Nephron progenitor cell (in vitro differentiated cells): Measurements from ENCODE around the gene C13orf42.
A peak's percentile ranks its signal among the peaks of the same experiment; 100 is the strongest.
"Not testable (repeated sequence)": the region's sequence is repeated elsewhere in the genome, so short reads cannot be mapped to it uniquely, and the experiment has no call there.

ENCODE experiments used
- DNase-seq: peaks from one replicate; pipeline ENCODE4 v3.0.0; 2021
- H3K27ac Mint-ChIP-seq: 2 replicates; pipeline ENCODE4 v1.8.0; 2021; ENCODE audit warnings: mild to moderate bottlenecking, moderate library complexity, mixed read lengths
- H3K27me3 Mint-ChIP-seq: 2 replicates; pipeline ENCODE4 v1.8.0; 2021; ENCODE audit warnings: mild to moderate bottlenecking, low read depth, mixed read lengths; ENCODE audit not compliant: poor library complexity
- H3K36me3 Mint-ChIP-seq: 2 replicates; pipeline ENCODE4 v1.8.0; 2021; ENCODE audit warnings: low read depth, mixed read lengths
- H3K4me1 Mint-ChIP-seq: 2 replicates; pipeline ENCODE4 v1.8.0; 2021; ENCODE audit warnings: mixed read lengths
- H3K4me3 Mint-ChIP-seq: 2 replicates; pipeline ENCODE4 v1.8.0; 2021; ENCODE audit warnings: mild to moderate bottlenecking, moderate library complexity, mixed read lengths
- H3K9me3 Mint-ChIP-seq: 2 replicates; pipeline ENCODE4 v1.8.0; 2021; ENCODE audit warnings: mild to moderate bottlenecking, moderate library complexity, mixed read lengths
- CTCF ChIP-seq: fragments of 200-600 bp; sonication (generic); IDR thresholded peaks from 2 replicates; pipeline ENCODE4 v1.5.0; 2021; ENCODE audit warnings: antibody characterized with exemption

C13orf42 gene

GRCh38 chr13:51101636-51102235 lies 9.3 kb downstream of the C13orf42 start:
- no peak for TF ChIP-seq CTCF
- H3K27ac Mint-ChIP-seq, result no peak overlapping the region
- no peak for DNase-seq
- H3K27me3 Mint-ChIP-seq, result peaks cover 9% of the 10 kb centered on the region
- no peaks in the 10 kb centered on the region for H3K36me3 Mint-ChIP-seq
- no peak overlapping the region for H3K4me3 Mint-ChIP-seq
- H3K9me3 Mint-ChIP-seq, result no peaks in the 10 kb centered on the region
- peaks cover 11% of the 10 kb centered on the region for H3K4me1 Mint-ChIP-seq

- no peaks in the 10 kb centered on the region for H3K36me3 Mint-ChIP-seq
- no peak overlapping the region for H3K27ac Mint-ChIP-seq
- no peaks in the 10 kb centered on the region for H3K27me3 Mint-ChIP-seq
- H3K4me3 Mint-ChIP-seq, result no peak overlapping the region
- TF ChIP-seq CTCF, result no peak
- H3K4me1 Mint-ChIP-seq, result peaks cover 15% of the 10 kb centered on the region
- DNase-seq, result no peak
- peaks cover 12% of the 10 kb centered on the region for H3K9me3 Mint-ChIP-seq
These were observed 13.6 kb downstream of the C13orf42 start for GRCh38 chr13:51097353-51098043.

GRCh38 chr13:51096131-51096530 lies 14.9 kb downstream of the C13orf42 start:
- H3K36me3 Mint-ChIP-seq, result no peaks in the 10 kb centered on the region
- H3K27me3 Mint-ChIP-seq, result no peaks in the 10 kb centered on the region
- peaks cover 15% of the 10 kb centered on the region for H3K4me1 Mint-ChIP-seq
- DNase-seq, result peak; percentile 13
- H3K4me3 Mint-ChIP-seq, result no peak overlapping the region
- peaks cover 12% of the 10 kb centered on the region for H3K9me3 Mint-ChIP-seq
- TF ChIP-seq CTCF, result no peak
- H3K27ac Mint-ChIP-seq, result peak overlapping the region; percentile 68

- peaks cover 15% of the 10 kb centered on the region for H3K4me1 Mint-ChIP-seq
- no peaks in the 10 kb centered on the region for H3K36me3 Mint-ChIP-seq
- no peak overlapping the region for H3K4me3 Mint-ChIP-seq
- TF ChIP-seq CTCF, result no peak
- H3K27me3 Mint-ChIP-seq, result peaks cover 4% of the 10 kb centered on the region
- peaks cover 12% of the 10 kb centered on the region for H3K9me3 Mint-ChIP-seq
- H3K27ac Mint-ChIP-seq, result no peak overlapping the region
- no peak for DNase-seq
These were observed 17.5 kb downstream of the C13orf42 start for GRCh38 chr13:51093574-51093973.

GRCh38 chr13:51091839-51092238 lies 19.2 kb downstream of the C13orf42 start:
- TF ChIP-seq CTCF, result no peak
- Mint-ChIP-seq H3K4me1 (peaks cover 4% of the 10 kb centered on the region), H3K4me3 (no peak overlapping the region), H3K9me3 (peaks cover 12% of the 10 kb centered on the region), H3K36me3 (no peaks in the 10 kb centered on the region), H3K27ac (no peak overlapping the region), H3K27me3 (peaks cover 12% of the 10 kb centered on the region)
- no peak for DNase-seq

- Mint-ChIP-seq H3K27ac (no peak overlapping the region), H3K4me1 (no peaks in the 10 kb centered on the region), H3K4me3 (no peak overlapping the region), H3K27me3 (peaks cover 22% of the 10 kb centered on the region), H3K36me3 (peaks cover 9% of the 10 kb centered on the region), H3K9me3 (peaks cover 27% of the 10 kb centered on the region)
- DNase-seq, result no peak
- TF ChIP-seq CTCF, result no peak
These were observed 27.4 kb downstream of the C13orf42 start for GRCh38 chr13:51083706-51084105.

- H3K9me3 Mint-ChIP-seq, result peaks cover 52% of the 10 kb centered on the region
- H3K36me3 Mint-ChIP-seq, H3K4me1 Mint-ChIP-seq, H3K27me3 Mint-ChIP-seq, DNase-seq, H3K4me3 Mint-ChIP-seq, H3K27ac Mint-ChIP-seq: not testable (repeated sequence)
These were observed 30.5 kb downstream of the C13orf42 start for GRCh38 chr13:51080478-51081065.
